Heart right ventricle (tissue), 16 donors: ENCODE results near the gene EFHD2. TPM values are rescaled to one million over a fixed set of nuclear protein-coding genes. Genes with fewer than 3 reads are reported as not detected.

ENCODE experiments used
- ATAC-seq, 8 donors: fragments of 200-7000 bp; cut with Tn5 transposase; one replicate each; pipeline ENCODE4 v1.9.1; 2020; ENCODE audit warnings: mild to moderate bottlenecking in 8 of 8, moderate library complexity in 8 of 8, moderate number of reproducible peaks in 1 of 8
- DNase-seq, 2 donors: peaks; one replicate each; pipeline ENCODE4 v3.0.0-alpha.2; 2020
- H3K27ac ChIP-seq, 10 donors: fragments of 200-600 bp; sonication (generic) in 2 of 10; one replicate each; pipeline versions ENCODE4 v1.5.0 to v1.8.0; 2020 to 2022; ENCODE audit warnings: mild to moderate bottlenecking in 3 of 10
- H3K27me3 ChIP-seq, 7 donors: fragments of 200-600 bp; one replicate each; pipeline ENCODE4 v1.8.0; 2021 to 2022; ENCODE audit warnings: mild to moderate bottlenecking in 2 of 7
- H3K36me3 ChIP-seq, 9 donors: fragments of 200-600 bp; sonication (generic) in 1 of 9; one replicate each; pipeline versions ENCODE4 v1.5.0 to v1.8.0; 2020 to 2022; ENCODE audit warnings: mild to moderate bottlenecking in 2 of 9
- H3K4me1 ChIP-seq, 9 donors: fragments of 200-600 bp; sonication (generic) in 1 of 9; one replicate each; pipeline versions ENCODE4 v1.5.0 to v1.8.0; 2020 to 2022; ENCODE audit warnings: mild to moderate bottlenecking in 4 of 9
- H3K4me3 ChIP-seq, 10 donors: fragments of 200-600 bp; sonication (generic) in 2 of 10; one replicate each; pipeline versions ENCODE4 v1.5.0 to v1.8.0; 2020 to 2022; ENCODE audit warnings: mild to moderate bottlenecking in 7 of 10, moderate library complexity in 2 of 10
- H3K9me3 ChIP-seq, 11 donors: fragments of 200-600 bp in 10 of 11; sonication (generic) in 2 of 11; one replicate each; pipeline versions ENCODE4 v1.5.0 to v1.8.0; 2013 to 2022; ENCODE audit warnings: mild to moderate bottlenecking in 2 of 11, control low read depth in 1 of 11, moderate library complexity in 1 of 11
- CTCF ChIP-seq, 9 donors: fragments of 200-600 bp; sonication (generic) in 2 of 9; IDR thresholded peaks; one replicate each; pipeline versions ENCODE4 v1.5.0 to v1.8.0; 2021 to 2022; ENCODE audit warnings: antibody characterized with exemption in 9 of 9, mild to moderate bottlenecking in 5 of 9, moderate library complexity in 1 of 9
- WGBS, 2 donors: extraction: QIAGEN DNeasy Blood & Tissue Kit; methylation state at CpG; one replicate each; pipeline ENCODE4 v1.1.7; 2013; ENCODE audit warnings: inconsistent platforms in 1 of 2; 5-methylcytosine and 5-hydroxymethylcytosine counted together
- intact Hi-C, 10 donors: fragments of 100-400 bp; cut with DNase I; formaldehyde crosslinking; loops; one replicate each; pipeline versions ENCODE4 v1.11.1 to v1.14.2; 2022
- polyA plus RNA-seq, 2 donors: library from polyadenylated mRNA; stranded (reverse); fragments of 200-250 nt; gene quantifications; one replicate each; pipeline ENCODE4 v1.2.3, GENCODE V29; 2013
- total RNA-seq, 10 donors: library from RNA; stranded (reverse); fragmentation: NEBNext Ultra II Directional in 3 of 10; extraction: Animal tissue kit (Norgen Biotek cat#: 25700) in 3 of 10; gene quantifications; one replicate each; pipeline versions ENCODE4 v1.2.1 to v1.2.4, GENCODE V29; 2021 to 2023
- donor health status: Arrhythmogenic right ventricular cardiomyopathy.
- donor health status: ischemic (EF 13 %, LVEDD 7.1; RV severe dilation, severe dysfunction).
- donor health status: healthy with polysubstance abuse.
- donor health status: DM: no; HTN: yes; CAD: no.
- donor health status: DM: no; HTN: no; CAD: no.
- donor health status: ischemic (EF 25% LVEDD 6.9; RV normal size, moderate dysfunction).
- donor health status: ischemic (EF 25% LVEDD 5.7; RV mildly dilated, moderate dysfunction).
- donor health status: healthy.
- donor health status: DM: yes; HTN: yes; CAD: no.
- donor health status: Ischemic cardiomyopathy.
- donor health status: ischemic (EF 35%, LVEDD 5.7; RV mildly dilated, moderate dysfunction).
- donor health status: nonischemic (EF 11% LVEDD 7.7; RV severe dilation, severe dysfunction).
- donor health status: DM: yes; HTN: yes; CAD: no.
- donor health status: PGD.
- donor health status: ischemic (EF 29% LVEDD 5.4; RV normal size, mild dysfunction).
- donor health status: nonischemic (EF 23%, LVEDD 6.1; RV moderate dilation, normal function).

EFHD2 gene
- total and polyA plus RNA-seq, 12 donors: 9.4 to 32.1 (median 14.7) TPM

- Histone ChIP-seq H3K27ac (no peak overlapping the region), H3K36me3 (no peaks in the 10 kb centered on the region), H3K4me1 (no peaks in the 10 kb centered on the region), H3K4me3 (no peak overlapping the region), H3K9me3 (no peaks in the 10 kb centered on the region), H3K27me3 (no peaks in the 10 kb centered on the region)
- 95 to 98% methylated on average over 4 of the region's 4 CpGs for WGBS, 2 donors
- intact Hi-C loops: no loop called here
- TF ChIP-seq CTCF (IDR thresholded peaks at IDR 0.05): no peak
- ATAC-seq (no peak), DNase-seq (no peak)
These were observed 47.0 kb upstream of the EFHD2 start for GRCh38 chr1:15362737-15363128.

- Histone ChIP-seq H3K4me1 (no peaks in the 10 kb centered on the region), H3K27ac (no peak overlapping the region), H3K36me3 (no peaks in the 10 kb centered on the region), H3K4me3 (no peak overlapping the region), H3K9me3 (no peaks in the 10 kb centered on the region), H3K27me3 (no peaks in the 10 kb centered on the region)
- TF ChIP-seq CTCF (IDR thresholded peaks at IDR 0.05): peak in 1 of 9 donors; percentile 7
- DNase-seq: no peak
- ATAC-seq: no peak
- intact Hi-C loops: no loop called here
- 90% methylated on average over 5 of the region's 5 CpGs for WGBS, 2 donors
These were observed 44.9 kb upstream of the EFHD2 start for GRCh38 chr1:15364740-15365139.

- ATAC-seq (no peak), DNase-seq (no peak)
- Histone ChIP-seq H3K9me3 (no peaks in the 10 kb centered on the region), H3K27ac (no peak overlapping the region), H3K36me3 (no peaks in the 10 kb centered on the region), H3K4me3 (no peak overlapping the region), H3K4me1 (peaks cover 0 to 19% (median 11%) of the 10 kb centered on the region in 9 donors), H3K27me3 (no peaks in the 10 kb centered on the region)
- intact Hi-C loops: no loop called here
- 67 to 70% methylated on average over 1 of the region's 1 CpG for WGBS, 2 donors
- TF ChIP-seq CTCF (IDR thresholded peaks at IDR 0.05): no peak
These were observed 40.8 kb upstream of the EFHD2 start for GRCh38 chr1:15368888-15369287.

GRCh38 chr1:15370268-15370667 lies 39.4 kb upstream of the EFHD2 start:
- Histone ChIP-seq H3K9me3 (no peaks in the 10 kb centered on the region), H3K4me1 (peaks cover 0 to 19% (median 11%) of the 10 kb centered on the region in 9 donors), H3K36me3 (no peaks in the 10 kb centered on the region), H3K27ac (peak overlapping the region in 5 of 10 donors; percentile 5 to 76 (median 58)), H3K27me3 (no peaks in the 10 kb centered on the region), H3K4me3 (no peak overlapping the region)
- TF ChIP-seq CTCF (IDR thresholded peaks at IDR 0.05): no peak
- no peak for DNase-seq
- no peak for ATAC-seq
- 91 to 94% methylated on average over 4 of the region's 4 CpGs for WGBS, 2 donors
- intact Hi-C loops: loop anchor here in 1 of 10 donors (10.0 kb wide), 1 partner anchor 65 kb away; the partner anchor contains the start of gene CTRC
